Tibial nerve (tissue), 3 donors: ENCODE measurements around the gene HOXC10.

Source experiments
- CTCF ChIP-seq, 5 experiments: fragments of 200-600 bp in 3 of 5; fragments of 450-650 bp in 2 of 5; sonication (generic) in 3 of 5; IDR thresholded peaks; one replicate each; pipeline ENCODE4 v1.5.1; 2016 to 2019; ENCODE audit warnings: antibody characterized with exemption in 5 of 5, mild to moderate bottlenecking in 3 of 5, moderate library complexity in 2 of 5
- POLR2A ChIP-seq, 2 donors: fragments of 450-650 bp; IDR thresholded peaks; one replicate each; pipeline ENCODE4 v1.6.1; 2017; ENCODE audit warnings: antibody characterized with exemption in 2 of 2, mild to moderate bottlenecking in 2 of 2, moderate library complexity in 2 of 2

- TF ChIP-seq CTCF (IDR thresholded peaks at IDR 0.05) (no peak), POLR2A (IDR thresholded peaks at IDR 0.05) (no peak)
These were observed 1.4 kb upstream of the HOXC10 start for GRCh38 chr12:53983568-53983949.
